Measurements from ENCODE around the gene LGR6. TPM values are rescaled to one million over a fixed set of nuclear protein-coding genes. Genes with fewer than 3 reads are reported as not detected.

LGR6 gene
- total RNA-seq, 1 experiment from 2014 or later, result 0.56 TPM

DNA sequence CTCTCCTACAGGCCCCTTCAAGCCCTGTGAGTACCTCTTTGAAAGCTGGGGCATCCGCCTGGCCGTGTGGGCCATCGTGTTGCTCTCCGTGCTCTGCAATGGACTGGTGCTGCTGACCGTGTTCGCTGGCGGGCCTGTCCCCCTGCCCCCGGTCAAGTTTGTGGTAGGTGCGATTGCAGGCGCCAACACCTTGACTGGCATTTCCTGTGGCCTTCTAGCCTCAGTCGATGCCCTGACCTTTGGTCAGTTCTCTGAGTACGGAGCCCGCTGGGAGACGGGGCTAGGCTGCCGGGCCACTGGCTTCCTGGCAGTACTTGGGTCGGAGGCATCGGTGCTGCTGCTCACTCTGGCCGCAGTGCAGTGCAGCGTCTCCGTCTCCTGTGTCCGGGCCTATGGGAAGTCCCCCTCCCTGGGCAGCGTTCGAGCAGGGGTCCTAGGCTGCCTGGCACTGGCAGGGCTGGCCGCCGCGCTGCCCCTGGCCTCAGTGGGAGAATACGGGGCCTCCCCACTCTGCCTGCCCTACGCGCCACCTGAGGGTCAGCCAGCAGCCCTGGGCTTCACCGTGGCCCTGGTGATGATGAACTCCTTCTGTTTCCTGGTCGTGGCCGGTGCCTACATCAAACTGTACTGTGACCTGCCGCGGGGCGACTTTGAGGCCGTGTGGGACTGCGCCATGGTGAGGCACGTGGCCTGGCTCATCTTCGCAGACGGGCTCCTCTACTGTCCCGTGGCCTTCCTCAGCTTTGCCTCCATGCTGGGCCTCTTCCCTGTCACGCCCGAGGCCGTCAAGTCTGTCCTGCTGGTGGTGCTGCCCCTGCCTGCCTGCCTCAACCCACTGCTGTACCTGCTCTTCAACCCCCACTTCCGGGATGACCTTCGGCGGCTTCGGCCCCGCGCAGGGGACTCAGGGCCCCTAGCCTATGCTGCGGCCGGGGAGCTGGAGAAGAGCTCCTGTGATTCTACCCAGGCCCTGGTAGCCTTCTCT, 124.6 kb downstream of the LGR6 start:
- Mint-ChIP-seq H3K9me3 (ENCODE audit: unreplicated experiment) (no peaks in the 10 kb centered on the region), H3K27ac (ENCODE audit: low read depth, unreplicated experiment) (no peak overlapping the region), H3K27me3 (ENCODE audit: insufficient read depth, unreplicated experiment) (no peaks in the 10 kb centered on the region), H3K4me1 (ENCODE audit: insufficient read depth, unreplicated experiment) (no peaks in the 10 kb centered on the region), H3K4me3 (ENCODE audit: unreplicated experiment) (no peak overlapping the region), H3K36me3 (ENCODE audit: insufficient read depth, unreplicated experiment) (no peaks in the 10 kb centered on the region)
- TF ChIP-seq, protein P1, sequence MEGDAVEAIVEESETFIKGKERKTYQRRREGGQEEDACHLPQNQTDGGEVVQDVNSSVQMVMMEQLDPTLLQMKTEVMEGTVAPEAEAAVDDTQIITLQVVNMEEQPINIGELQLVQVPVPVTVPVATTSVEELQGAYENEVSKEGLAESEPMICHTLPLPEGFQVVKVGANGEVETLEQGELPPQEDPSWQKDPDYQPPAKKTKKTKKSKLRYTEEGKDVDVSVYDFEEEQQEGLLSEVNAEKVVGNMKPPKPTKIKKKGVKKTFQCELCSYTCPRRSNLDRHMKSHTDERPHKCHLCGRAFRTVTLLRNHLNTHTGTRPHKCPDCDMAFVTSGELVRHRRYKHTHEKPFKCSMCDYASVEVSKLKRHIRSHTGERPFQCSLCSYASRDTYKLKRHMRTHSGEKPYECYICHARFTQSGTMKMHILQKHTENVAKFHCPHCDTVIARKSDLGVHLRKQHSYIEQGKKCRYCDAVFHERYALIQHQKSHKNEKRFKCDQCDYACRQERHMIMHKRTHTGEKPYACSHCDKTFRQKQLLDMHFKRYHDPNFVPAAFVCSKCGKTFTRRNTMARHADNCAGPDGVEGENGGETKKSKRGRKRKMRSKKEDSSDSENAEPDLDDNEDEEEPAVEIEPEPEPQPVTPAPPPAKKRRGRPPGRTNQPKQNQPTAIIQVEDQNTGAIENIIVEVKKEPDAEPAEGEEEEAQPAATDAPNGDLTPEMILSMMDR (IDR thresholded peaks at IDR 0.05; ENCODE audit: unreplicated experiment), result no peak
- POLR2A ChIA-PET, result no interaction called here
- no TSS peak for BruUV-seq (replicated peaks)
- intact Hi-C loops (cut with micrococcal nuclease), result loop anchor here (10.0 kb wide), 1 partner anchor 397 kb away; the partner anchor contains the start of gene SYT2
- DNase-seq (ENCODE audit: unreplicated experiment), result no peak
- CTCF ChIA-PET, result interaction anchor here (0.5 to 25.4 kb wide), 10 partner anchors 11 to 373 kb away, joined by 3 to 954 read pairs (median 19); partner anchors contain the start of gene LGR6

DNA sequence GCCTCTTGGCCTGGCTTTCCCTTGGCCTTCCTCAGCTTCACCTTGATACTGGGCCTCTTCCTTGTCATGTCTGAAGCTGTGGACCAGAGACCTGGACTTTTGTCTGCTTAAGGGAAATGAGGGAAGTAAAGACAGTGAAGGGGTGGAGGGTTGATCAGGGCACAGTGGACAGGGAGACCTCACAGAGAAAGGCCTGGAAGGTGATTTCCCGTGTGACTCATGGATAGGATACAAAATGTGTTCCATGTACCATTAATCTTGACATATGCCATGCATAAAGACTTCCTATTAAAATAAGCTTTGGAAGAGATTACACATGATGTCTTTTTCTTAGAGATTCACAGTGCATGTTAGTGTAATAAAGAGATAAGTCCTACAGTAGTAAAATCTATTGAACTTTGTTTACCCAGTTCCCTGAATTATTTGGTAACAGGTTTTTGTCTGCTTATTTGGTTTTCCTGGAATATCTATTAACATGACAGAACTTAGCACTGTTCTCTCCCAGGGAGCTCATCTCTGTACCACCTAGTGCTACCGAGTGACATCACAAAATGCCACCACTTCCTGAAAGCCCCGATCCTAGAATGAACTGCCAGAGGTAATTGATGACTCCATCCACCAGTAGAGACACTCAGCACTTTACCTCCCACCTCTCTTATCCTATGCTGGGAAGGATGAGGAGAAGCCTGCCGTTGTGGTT, 125.9 kb downstream of the LGR6 start:
- intact Hi-C loops (cut with micrococcal nuclease), result loop anchor here (10.0 kb wide), 1 partner anchor 395 kb away; the partner anchor contains the start of gene SYT2
- Mint-ChIP-seq H3K4me3 (ENCODE audit: unreplicated experiment) (no peak overlapping the region), H3K36me3 (ENCODE audit: insufficient read depth, unreplicated experiment) (no peaks in the 10 kb centered on the region), H3K27me3 (ENCODE audit: insufficient read depth, unreplicated experiment) (no peaks in the 10 kb centered on the region), H3K27ac (ENCODE audit: low read depth, unreplicated experiment) (no peak overlapping the region), H3K9me3 (ENCODE audit: unreplicated experiment) (no peaks in the 10 kb centered on the region), H3K4me1 (ENCODE audit: insufficient read depth, unreplicated experiment) (no peaks in the 10 kb centered on the region)
- CTCF ChIA-PET, result interaction anchor here (0.5 to 25.4 kb wide), 10 partner anchors 9 to 949 kb away, joined by 3 to 954 read pairs (median 4); partner anchors contain the start of gene LGR6
- no peak for DNase-seq (ENCODE audit: unreplicated experiment)
- TF ChIP-seq, protein P1 (IDR thresholded peaks at IDR 0.05; ENCODE audit: unreplicated experiment), result no peak
- BruUV-seq (replicated peaks), result no TSS peak
- POLR2A ChIA-PET, result interaction anchor here (0.6 to 1.2 kb wide), 3 partner anchors 13 to 22 kb away, joined by 3 read pairs; partner anchors contain the start of gene UBE2T

DNA sequence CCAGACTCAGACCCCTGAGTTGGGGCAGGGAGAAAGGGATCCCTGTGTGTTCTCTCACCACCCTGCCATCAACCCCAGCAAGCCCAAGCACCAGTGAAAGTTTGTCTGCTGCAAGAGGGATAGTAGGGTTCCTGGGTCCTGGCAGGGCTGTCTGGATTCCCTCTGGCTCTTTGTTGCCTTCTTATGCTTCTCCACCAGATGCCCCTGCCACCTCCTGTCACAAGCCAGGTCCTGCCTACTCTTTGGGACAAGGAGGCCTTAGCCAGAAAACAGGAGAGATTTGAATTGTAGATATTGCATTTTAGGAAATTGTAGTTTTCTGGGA, 126.4 kb downstream of the LGR6 start:
- DNase-seq (ENCODE audit: unreplicated experiment), result no peak
- Mint-ChIP-seq H3K9me3 (ENCODE audit: unreplicated experiment) (no peaks in the 10 kb centered on the region), H3K27me3 (ENCODE audit: insufficient read depth, unreplicated experiment) (no peaks in the 10 kb centered on the region), H3K4me1 (ENCODE audit: insufficient read depth, unreplicated experiment) (no peaks in the 10 kb centered on the region), H3K36me3 (ENCODE audit: insufficient read depth, unreplicated experiment) (no peaks in the 10 kb centered on the region), H3K27ac (ENCODE audit: low read depth, unreplicated experiment) (no peak overlapping the region), H3K4me3 (ENCODE audit: unreplicated experiment) (no peak overlapping the region)
- intact Hi-C loops (cut with micrococcal nuclease), result no loop called here
- ChIA-PET CTCF (interaction anchor here (0.6 to 25.4 kb wide), 5 partner anchors 16 to 949 kb away, joined by 3 to 954 read pairs (median 95); partner anchors contain the start of gene LGR6), POLR2A (interaction anchor here (0.8 to 1.2 kb wide), 2 partner anchors 12 to 22 kb away, joined by 3 read pairs; partner anchors contain the start of gene UBE2T)
- no TSS peak for BruUV-seq (replicated peaks)
- TF ChIP-seq, protein P1 (IDR thresholded peaks at IDR 0.05; ENCODE audit: unreplicated experiment), result no peak

DNA sequence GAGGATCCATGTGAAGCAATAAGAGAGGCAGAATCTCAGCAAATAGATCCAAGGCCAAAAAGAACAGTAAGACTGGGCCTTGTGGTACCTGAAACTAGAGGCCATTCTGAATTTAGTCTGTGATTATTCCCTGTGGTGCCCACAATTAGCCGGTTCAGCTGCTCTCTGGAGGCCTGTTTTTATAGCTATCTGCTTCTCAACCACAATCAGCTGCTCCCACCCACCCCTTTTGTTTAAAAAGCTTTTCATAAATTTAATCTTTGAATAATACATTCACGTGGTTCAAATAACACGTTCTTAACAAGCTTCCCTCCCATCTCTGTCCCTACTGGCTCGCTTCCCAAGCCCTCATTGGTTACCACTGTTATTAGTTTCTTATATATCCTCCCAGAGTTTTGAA, 130.1 kb downstream of the LGR6 start:
- BruUV-seq (replicated peaks), result no TSS peak
- TF ChIP-seq, protein P1 (IDR thresholded peaks at IDR 0.05; ENCODE audit: unreplicated experiment), result no peak
- H3K27ac Mint-ChIP-seq (ENCODE audit: low read depth, unreplicated experiment), result no peak overlapping the region
- H3K4me1 Mint-ChIP-seq (ENCODE audit: insufficient read depth, unreplicated experiment), result no peaks in the 10 kb centered on the region
- H3K9me3 Mint-ChIP-seq (ENCODE audit: unreplicated experiment), result no peaks in the 10 kb centered on the region
- H3K36me3 Mint-ChIP-seq (ENCODE audit: insufficient read depth, unreplicated experiment), result no peaks in the 10 kb centered on the region
- H3K27me3 Mint-ChIP-seq (ENCODE audit: insufficient read depth, unreplicated experiment), result no peaks in the 10 kb centered on the region
- ChIA-PET POLR2A (interaction anchor here (0.7 to 1.1 kb wide), 2 partner anchors 8 to 19 kb away, joined by 3 to 5 read pairs; partner anchors contain the start of gene UBE2T), CTCF (interaction anchor here (0.6 to 25.4 kb wide), 10 partner anchors 8 to 380 kb away, joined by 3 to 954 read pairs (median 4); partner anchors contain the start of gene LGR6)
- H3K4me3 Mint-ChIP-seq (ENCODE audit: unreplicated experiment), result no peak overlapping the region
- intact Hi-C loops (cut with micrococcal nuclease), result no loop called here
- no peak for DNase-seq (ENCODE audit: unreplicated experiment)

Measured in MCF 10A (cell line).